IMR-90 (cell line): ENCODE data around the gene SLC6A3. TPM values are rescaled to one million over a fixed set of nuclear protein-coding genes. Genes with fewer than 3 reads are reported as not detected.

ENCODE experiments used
- ATAC-seq: fragments of 200-7000 bp; cut with Tn5 transposase; 2 replicates; pipeline ENCODE4 v1.9.1; 2020; ENCODE audit warnings: low read depth, mild to moderate bottlenecking, moderate library complexity
- BruUV-seq: library from RNA; stranded (reverse); fragments of 400-500 nt; replicated peaks from 2 replicates; lab custom pipeline; 2021; lab: Mats Ljungman, UMichigan
- CTCF ChIA-PET: fragments of 300-600 bp; formaldehyde crosslinking; extraction: SDS; loops from one replicate; lab custom pipeline; 2021; ENCODE audit warnings: antibody characterized with exemption; lab: Yijun Ruan, JAX
- POLR2A ChIA-PET: fragments of 300-600 bp; sonication (Branson Sonifier 250); formaldehyde crosslinking; loops from one replicate; lab custom pipeline; 2022; ENCODE audit warnings: antibody characterized with exemption; ENCODE audit not compliant: unreplicated experiment; lab: Charles Lee
- DNase-seq: peaks from one replicate; pipeline ENCODE4 v3.0.0; 2013
- H2AFZ ChIP-seq: replicated peaks from 2 replicates; pipeline ENCODE3; 2013; ENCODE audit warnings: low read length, mild to moderate bottlenecking; ENCODE audit not compliant: poor library complexity
- H2AK5ac ChIP-seq: 2 replicates; pipeline ENCODE4 v1.6.1; 2013; ENCODE audit warnings: low read depth, low read length, inconsistent platforms
- H2AK9ac ChIP-seq: replicated peaks from 2 replicates; pipeline ENCODE3; 2013; ENCODE audit warnings: mild to moderate bottlenecking, low read depth, low read length, moderate library complexity; ENCODE audit not compliant: poor library complexity
- H2BK120ac ChIP-seq: 2 replicates; pipeline ENCODE4 v1.6.1; 2013; ENCODE audit warnings: low read depth, low read length, inconsistent platforms
- H2BK15ac ChIP-seq: 3 replicates; pipeline ENCODE4 v1.6.1; 2013; ENCODE audit warnings: low read depth, low read length, inconsistent platforms
- H2BK20ac ChIP-seq: 2 replicates; pipeline ENCODE4 v1.6.1; 2013; ENCODE audit warnings: low read depth, mild to moderate bottlenecking, inconsistent platforms, low read length, moderate library complexity
- H2BK5ac ChIP-seq: 2 replicates; pipeline ENCODE4 v1.6.1; 2013; ENCODE audit warnings: mild to moderate bottlenecking, low read depth, low read length, inconsistent platforms; ENCODE audit not compliant: poor library complexity, severe bottlenecking
- H3K14ac ChIP-seq: replicated peaks from 2 replicates; pipeline ENCODE4 v1.6.1; 2013; ENCODE audit warnings: low read depth, low read length, inconsistent platforms
- H3K18ac ChIP-seq: 2 replicates; pipeline ENCODE4 v1.6.1; 2013; ENCODE audit warnings: low read depth, low read length, control low read depth
- H3K23ac ChIP-seq: 2 replicates; pipeline ENCODE4 v1.6.1; 2013; ENCODE audit warnings: low read depth, low read length, inconsistent platforms
- H3K27ac ChIP-seq: 2 replicates; pipeline ENCODE4 v1.5.1; 2013; ENCODE audit warnings: mild to moderate bottlenecking, control low read depth, low read length; ENCODE audit not compliant: insufficient read depth
- H3K27me3 ChIP-seq: 2 replicates; pipeline ENCODE4 v1.6.1; 2013; ENCODE audit warnings: low read length; ENCODE audit not compliant: control insufficient read depth, insufficient read depth
- H3K36me3 ChIP-seq: 2 replicates; pipeline ENCODE4 v1.6.1; 2013; ENCODE audit warnings: low read length, mixed read lengths; ENCODE audit not compliant: control insufficient read depth, insufficient read depth
- H3K4ac ChIP-seq: 2 replicates; pipeline ENCODE4 v1.6.1; 2013; ENCODE audit warnings: low read depth, low read length, inconsistent platforms
- H3K4me1 ChIP-seq: 2 replicates; pipeline ENCODE4 v1.6.1; 2013; ENCODE audit warnings: low read length, mixed read lengths; ENCODE audit not compliant: control insufficient read depth, insufficient read depth
- H3K4me2 ChIP-seq: 2 replicates; pipeline ENCODE4 v1.6.1; 2013; ENCODE audit warnings: low read depth, mild to moderate bottlenecking, control low read depth, low read length, moderate library complexity
- H3K4me3 ChIP-seq: 2 replicates; pipeline ENCODE4 v1.5.1; 2013; ENCODE audit warnings: low read depth, mild to moderate bottlenecking, control low read depth, low read length, moderate library complexity; ENCODE audit not compliant: insufficient read depth
- H3K56ac ChIP-seq: 2 replicates; pipeline ENCODE4 v1.6.1; 2013; ENCODE audit warnings: low read length, inconsistent platforms; ENCODE audit not compliant: insufficient read depth; ENCODE audit errors: extremely low read depth
- H3K79me1 ChIP-seq, 2 experiments: 2 replicates each; pipeline ENCODE4 v1.6.1; 2013; ENCODE audit warnings: low read length in 2 of 2, inconsistent platforms in 1 of 2, low read depth in 1 of 2
- H3K9ac ChIP-seq: 2 replicates; pipeline ENCODE4 v1.6.1; 2013; ENCODE audit warnings: low read depth, low read length, control low read depth
- H3K9me1 ChIP-seq: 2 replicates; pipeline ENCODE4 v1.6.1; 2013; ENCODE audit warnings: low read length, inconsistent platforms; ENCODE audit not compliant: insufficient read depth
- H3K9me3 ChIP-seq: 2 replicates; pipeline ENCODE4 v1.6.1; 2013; ENCODE audit warnings: low read length; ENCODE audit not compliant: control insufficient read depth, insufficient read depth
- H4K20me1 ChIP-seq: 2 replicates; pipeline ENCODE4 v1.6.1; 2013; ENCODE audit warnings: low read length, inconsistent platforms; ENCODE audit not compliant: insufficient read depth
- H4K5ac ChIP-seq: 2 replicates; pipeline ENCODE4 v1.6.1; 2013; ENCODE audit warnings: mild to moderate bottlenecking, low read depth, low read length, control low read depth
- H4K8ac ChIP-seq, 2 experiments: 2 replicates each; pipeline ENCODE4 v1.6.1; 2013; ENCODE audit warnings: low read depth in 2 of 2, low read length in 2 of 2, control low read depth in 1 of 2, inconsistent platforms in 1 of 2
- H4K91ac ChIP-seq: 2 replicates; pipeline ENCODE4 v1.6.1; 2013; ENCODE audit warnings: low read depth, low read length, inconsistent platforms; ENCODE audit not compliant: insufficient read depth
- MAZ ChIP-seq: IDR thresholded peaks from 2 replicates; pipeline ENCODE4 v1.6.1; 2012; ENCODE audit warnings: low read depth, mild to moderate bottlenecking, low read length, improper control_type of control experiment, moderate library complexity, borderline replicate concordance
- POLR2A ChIP-seq: IDR thresholded peaks from 2 replicates; pipeline ENCODE4 v1.6.1; 2012; ENCODE audit warnings: mild to moderate bottlenecking, low read depth, low read length
- RCOR1 ChIP-seq: IDR thresholded peaks from 2 replicates; pipeline ENCODE4 v1.6.1; 2012; ENCODE audit warnings: mild to moderate bottlenecking, low read length, improper control_type of control experiment; ENCODE audit not compliant: insufficient replicate concordance
- WGBS, 2 experiments: methylation state at CpG; one replicate each; pipeline versions ENCODE4 v1.1.5 to v1.1.7; 2013; ENCODE audit warnings: missing lambda C conversion rate in 2 of 2; ENCODE audit not compliant: insufficient read length in 1 of 2; ENCODE audit errors: extremely low coverage in 2 of 2; 5-methylcytosine and 5-hydroxymethylcytosine counted together
- dilution Hi-C: fragments of 300-500 bp; cut with HindIII; formaldehyde crosslinking; loops from one replicate; pipeline ENCODE4 v1.14.3; 2018; ENCODE audit warnings: low sequenced_read_pairs; ENCODE audit not compliant: unreplicated experiment
- in situ Hi-C: fragments of 300-500 bp; cut with MboI; formaldehyde crosslinking; loops from 3 replicates; pipeline ENCODE4 v1.14.3; 2019; ENCODE audit warnings: low sequenced_read_pairs, inconsistent platforms, mixed read lengths
- intact Hi-C: fragments of 100-400 bp; cut with micrococcal nuclease; formaldehyde crosslinking; loops from 2 replicates; pipeline ENCODE4 v1.10.0; 2022
- polyA plus RNA-seq, 3 experiments: library from polyadenylated mRNA; depleted of rRNA; stranded (reverse); fragments of >200 nt; gene quantifications; 2 replicates each; pipeline ENCODE4 v1.2.3, GENCODE V29; 2012; ENCODE audit warnings: low replicate concordance in 1 of 3
- total RNA-seq: library from RNA; depleted of rRNA; stranded (reverse); fragments of >200 nt; gene quantifications from 2 replicates; pipeline ENCODE4 v1.2.3, GENCODE V29; 2012

The SLC6A3 gene
- total and polyA plus RNA-seq, 2 of the 4 experiments (the other 2 are of a cell fraction), result not detected

GRCh38 chr5:1430121-1430795 is 15.0 kb downstream of the SLC6A3 start:
- no peak overlapping the region for H4K8ac ChIP-seq
- peaks cover 33% of the 10 kb centered on the region for H3K9me3 ChIP-seq

More at GRCh38 chr5:1430121-1430795, 15.0 kb downstream of the SLC6A3 start:
- H2BK5ac ChIP-seq, result no peak overlapping the region
- H3K4me2 ChIP-seq, result no peak overlapping the region
- no peak overlapping the region for H2AFZ ChIP-seq
- H3K9me1 ChIP-seq, result no peaks in the 10 kb centered on the region
- H3K4me3 ChIP-seq, result no peak overlapping the region
- H3K23ac ChIP-seq, result no peak overlapping the region
- H2BK20ac ChIP-seq, result no peak overlapping the region
- no peak overlapping the region for H2AK9ac ChIP-seq
- no peak overlapping the region for H2BK15ac ChIP-seq
- H4K20me1 ChIP-seq, result no peaks in the 10 kb centered on the region
- intact Hi-C loops, result no loop called here
- DNase-seq, result no peak
- H3K14ac ChIP-seq, result no peak overlapping the region
- H3K18ac ChIP-seq, result no peak overlapping the region
- H3K27me3 ChIP-seq, result no peaks in the 10 kb centered on the region; the same call in 1 of the 2 replicates
- no peak overlapping the region for H3K9ac ChIP-seq
- CTCF ChIA-PET, result no interaction called here
- no peak overlapping the region for H2BK120ac ChIP-seq
- H3K27ac ChIP-seq, result no peak overlapping the region
- in situ Hi-C loops, result no loop called here
- no peak overlapping the region for H3K56ac ChIP-seq
- BruUV-seq, result no TSS peak
- H2AK5ac ChIP-seq, result no peak overlapping the region
- no peaks in the 10 kb centered on the region for H3K4me1 ChIP-seq
- no peaks in the 10 kb centered on the region for H3K79me1 ChIP-seq
- TF ChIP-seq RCOR1 (no peak), POLR2A (no peak), MAZ (no peak)
- no peak for ATAC-seq
- dilution Hi-C loops, result no loop called here
- no peak overlapping the region for H4K5ac ChIP-seq
- WGBS, 2 experiments, result 71% methylated on average over 10 of the region's 26 CpGs; no CpG with 5 or more reads in 1 of the 2 experiments
- no peaks in the 10 kb centered on the region for H3K36me3 ChIP-seq
- H4K91ac ChIP-seq, result no peak overlapping the region
- no peak overlapping the region for H3K4ac ChIP-seq
- POLR2A ChIA-PET, result no interaction called here
